IMR-90 (cell line): ENCODE results near the gene TNFRSF21. TPM values are rescaled to one million over a fixed set of nuclear protein-coding genes. Genes with fewer than 3 reads are reported as not detected.
A peak's percentile ranks its signal among the peaks of the same experiment; 100 is the strongest.

Experiments used
- ELK1 ChIP-seq: fragments of 150-350 bp; IDR thresholded peaks from 2 replicates; pipeline ENCODE4 v1.6.1; 2016; ENCODE audit warnings: low read depth, mild to moderate bottlenecking, low read length, moderate library complexity, borderline replicate concordance
- FOS ChIP-seq: fragments of 150-350 bp; IDR thresholded peaks from 2 replicates; pipeline ENCODE4 v1.6.1; 2016; ENCODE audit warnings: low read depth, low read length
- MAFK ChIP-seq: IDR thresholded peaks from 2 replicates; pipeline ENCODE4 v1.6.1; 2012; ENCODE audit warnings: low read depth, low read length, improper control_type of control experiment
- MXI1 ChIP-seq: IDR thresholded peaks from 2 replicates; pipeline ENCODE4 v1.6.1; 2012; ENCODE audit warnings: low read depth, mild to moderate bottlenecking, low read length, moderate library complexity, borderline replicate concordance
- NFE2L2 ChIP-seq: fragments of 150-350 bp; IDR thresholded peaks from 2 replicates; pipeline ENCODE4 v1.6.1; 2016; ENCODE audit warnings: low read depth, mild to moderate bottlenecking, low read length
- POLR2A ChIP-seq: IDR thresholded peaks from 2 replicates; pipeline ENCODE4 v1.6.1; 2012; ENCODE audit warnings: mild to moderate bottlenecking, low read depth, low read length
- RAD21 ChIP-seq: IDR thresholded peaks from 2 replicates; pipeline ENCODE4 v1.6.1; 2012; ENCODE audit warnings: low read length, improper control_type of control experiment
- polyA plus RNA-seq, 3 experiments: library from polyadenylated mRNA; depleted of rRNA; stranded (reverse); fragments of >200 nt; gene quantifications; 2 replicates each; pipeline ENCODE4 v1.2.3, GENCODE V29; 2012; ENCODE audit warnings: low replicate concordance in 1 of 3
- total RNA-seq: library from RNA; depleted of rRNA; stranded (reverse); fragments of >200 nt; gene quantifications from 2 replicates; pipeline ENCODE4 v1.2.3, GENCODE V29; 2012

The TNFRSF21 gene
- total and polyA plus RNA-seq, 2 of the 4 experiments (the other 2 are of a cell fraction) = 2.9 to 6.9 TPM

GRCh38 chr6:47309291-47310130 lies at the start of gene TNFRSF21 (continued):
- peak; percentile 97 for TF ChIP-seq MXI1
- no peak for TF ChIP-seq NFE2L2
- TF ChIP-seq FOS = no peak
- TF ChIP-seq MAFK = peak; percentile 65
- peak; percentile 99 for TF ChIP-seq RAD21
- peak; percentile 31; the same call in 1 of the 2 replicates for TF ChIP-seq POLR2A
- TF ChIP-seq ELK1 = no peak
